ENCODE measurements around the gene PLXNA4.

GRCh38 chr7:132537456-132538145 is 38.7 kb downstream of the PLXNA4 start:
- no peak for TF ChIP-seq CTCF (IDR thresholded peaks at IDR 0.05)
- no peak for TF ChIP-seq EP300 (IDR thresholded peaks at IDR 0.05)
- no peak for TF ChIP-seq POLR2A (IDR thresholded peaks at IDR 0.05)

Data from gastroesophageal sphincter (tissue), 3 donors.